K562 (cell line): ENCODE results near the gene HJV. TPM values are rescaled to one million over a fixed set of nuclear protein-coding genes. Genes with fewer than 3 reads are reported as not detected.

ENCODE experiments used
- HDGF ChIP-seq: fragments of 450-650 bp; IDR thresholded peaks from 2 replicates; pipeline ENCODE4 v1.6.1; 2016
- JUND ChIP-seq, 2 experiments: IDR thresholded peaks; 2 replicates in 1 of 2; 3 replicates in 1 of 2; pipeline ENCODE4 v1.6.1; 2011; ENCODE audit warnings: borderline replicate concordance in 2 of 2, low read depth in 2 of 2, low read length in 2 of 2, improper control_type of control experiment in 1 of 2, missing biosample characterization in 1 of 2, missing genetic modification characterization in 1 of 2, missing genetic modification reagents in 1 of 2
- KAT7 ChIP-seq: sonication (generic); formaldehyde crosslinking; IDR thresholded peaks from 2 replicates; pipeline ENCODE4 v1.8.0; 2022; ENCODE audit warnings: missing genetic modification reagents, mild to moderate bottlenecking, borderline replicate concordance
- MYNN ChIP-seq, 2 experiments: sonication (generic); formaldehyde crosslinking in 1 of 2; IDR thresholded peaks; 2 replicates each; pipeline versions ENCODE4 v1.5.0 to v1.6.1; 2016 to 2020; ENCODE audit warnings: antibody characterized with exemption in 1 of 2, missing genetic modification reagents in 1 of 2
- NR1H2 ChIP-seq: sonication (generic); formaldehyde crosslinking; IDR thresholded peaks from 2 replicates; pipeline ENCODE4 v1.4.0; 2020; ENCODE audit warnings: mild to moderate bottlenecking, missing genetic modification reagents
- NUFIP1 ChIP-seq: fragments of 450-650 bp; IDR thresholded peaks from 2 replicates; pipeline ENCODE4 v1.6.1; 2018; ENCODE audit not compliant: partially characterized antibody
- POLR2B ChIP-seq: fragments of 450-650 bp; IDR thresholded peaks from 2 replicates; pipeline ENCODE4 v1.6.1; 2018; ENCODE audit warnings: low read depth; ENCODE audit not compliant: partially characterized antibody
- RBM14 ChIP-seq: fragments of 200-400 bp; formaldehyde crosslinking; IDR thresholded peaks from 2 replicates; pipeline ENCODE4 v1.6.1; 2018; ENCODE audit warnings: low read depth, mild to moderate bottlenecking, low read length, moderate library complexity, borderline replicate concordance; ENCODE audit not compliant: insufficient read depth
- RCOR1 ChIP-seq, 2 experiments: IDR thresholded peaks; 2 replicates each; pipeline ENCODE4 v1.6.1; 2012; ENCODE audit warnings: low read depth in 2 of 2, low read length in 2 of 2, borderline replicate concordance in 1 of 2, improper control_type of control experiment in 1 of 2
- SIRT6 ChIP-seq: IDR thresholded peaks from one replicate; pipeline ENCODE4 v1.6.1; 2012; ENCODE audit warnings: low read depth, mild to moderate bottlenecking, control low read depth, inconsistent platforms, low read length, moderate library complexity
- SP1 ChIP-seq: sonication (generic); formaldehyde crosslinking; IDR thresholded peaks from 2 replicates; pipeline ENCODE4 v1.8.1; 2022; ENCODE audit warnings: mild to moderate bottlenecking, missing genetic modification reagents
- polyA plus RNA-seq, 8 experiments: library from polyadenylated mRNA; depleted of rRNA in 4 of 8; stranded (reverse) in 5 of 8; unstranded in 3 of 8; fragments of >200 nt; fragmentation: Nextera tagmentation in 2 of 8; fragmentation: Illumina TruSeq in 1 of 8; extraction: Ambion mirVana in 2 of 8; extraction: Trizol in 1 of 8; gene quantifications; 2 replicates each; pipeline versions ENCODE4 v1.2.1 to v1.2.3, GENCODE V29; 2011 to 2014; ENCODE audit warnings: inconsistent platforms in 1 of 8, missing spikeins in 1 of 8
- total RNA-seq, 7 experiments: library from RNA; depleted of rRNA in 6 of 7; stranded (reverse); fragments of >200 nt in 6 of 7; fragmentation: Illumina TruSeq in 2 of 7; extraction: Trizol in 2 of 7; gene quantifications; 2 replicates each; pipeline versions ENCODE4 v1.2.1 to v1.2.3, GENCODE V29; 2011 to 2021; ENCODE audit warnings: low replicate concordance in 1 of 7
- TF ChIP-seq, protein P1 (sequence below): fragments of 450-650 bp; IDR thresholded peaks from 2 replicates; pipeline ENCODE4 v1.6.1; 2017; ENCODE audit warnings: mild to moderate bottlenecking, moderate library complexity
- TF ChIP-seq, protein P2 (sequence below): fragments of 450-650 bp; conservative IDR thresholded peaks from 2 replicates; pipeline ENCODE4 v1.6.1; 2016; ENCODE audit warnings: missing genetic modification characterization, low read depth, mild to moderate bottlenecking, missing compliant biosample characterization, moderate library complexity
- TF ChIP-seq, protein P3 (sequence below), 2 experiments: fragments of 250-450 bp in 1 of 2; fragments of 450-650 bp in 1 of 2; sonication (Bioruptor Pico) in 1 of 2; IDR thresholded peaks; 2 replicates each; pipeline versions ENCODE4 v1.6.1 to v1.8.0; 2016 to 2021; ENCODE audit warnings: mild to moderate bottlenecking in 2 of 2, moderate library complexity in 2 of 2, missing compliant biosample characterization in 1 of 2, missing genetic modification characterization in 1 of 2
- TF ChIP-seq, protein P4 (sequence below): fragments of 450-650 bp; formaldehyde crosslinking; IDR thresholded peaks from 2 replicates; pipeline ENCODE4 v1.4.0; 2022; ENCODE audit warnings: mild to moderate bottlenecking, moderate library complexity
- TF ChIP-seq, protein P5 (sequence below): fragments of 450-650 bp; IDR thresholded peaks from 2 replicates; pipeline ENCODE4 v1.7.0; 2016; ENCODE audit warnings: borderline replicate concordance
- TF ChIP-seq, protein P6 (sequence below), 3 experiments: fragments of 200-800 bp in 1 of 3; sonication (Bioruptor generic) in 1 of 3; sonication (generic) in 1 of 3; formaldehyde crosslinking in 1 of 3; IDR thresholded peaks; 2 replicates each; pipeline versions ENCODE4 v1.6.1 to v1.8.0; 2016 to 2022; ENCODE audit warnings: mild to moderate bottlenecking in 2 of 3, missing compliant biosample characterization in 2 of 3, missing genetic modification characterization in 2 of 3, missing genetic modification reagents in 1 of 3

HJV gene
- total and polyA plus RNA-seq, 9 of the 15 experiments (the other 6 are each of a cell fraction or from before 2014, with no cell fraction given): 1.0 to 6.6 (median 2.4) TPM

DNA sequence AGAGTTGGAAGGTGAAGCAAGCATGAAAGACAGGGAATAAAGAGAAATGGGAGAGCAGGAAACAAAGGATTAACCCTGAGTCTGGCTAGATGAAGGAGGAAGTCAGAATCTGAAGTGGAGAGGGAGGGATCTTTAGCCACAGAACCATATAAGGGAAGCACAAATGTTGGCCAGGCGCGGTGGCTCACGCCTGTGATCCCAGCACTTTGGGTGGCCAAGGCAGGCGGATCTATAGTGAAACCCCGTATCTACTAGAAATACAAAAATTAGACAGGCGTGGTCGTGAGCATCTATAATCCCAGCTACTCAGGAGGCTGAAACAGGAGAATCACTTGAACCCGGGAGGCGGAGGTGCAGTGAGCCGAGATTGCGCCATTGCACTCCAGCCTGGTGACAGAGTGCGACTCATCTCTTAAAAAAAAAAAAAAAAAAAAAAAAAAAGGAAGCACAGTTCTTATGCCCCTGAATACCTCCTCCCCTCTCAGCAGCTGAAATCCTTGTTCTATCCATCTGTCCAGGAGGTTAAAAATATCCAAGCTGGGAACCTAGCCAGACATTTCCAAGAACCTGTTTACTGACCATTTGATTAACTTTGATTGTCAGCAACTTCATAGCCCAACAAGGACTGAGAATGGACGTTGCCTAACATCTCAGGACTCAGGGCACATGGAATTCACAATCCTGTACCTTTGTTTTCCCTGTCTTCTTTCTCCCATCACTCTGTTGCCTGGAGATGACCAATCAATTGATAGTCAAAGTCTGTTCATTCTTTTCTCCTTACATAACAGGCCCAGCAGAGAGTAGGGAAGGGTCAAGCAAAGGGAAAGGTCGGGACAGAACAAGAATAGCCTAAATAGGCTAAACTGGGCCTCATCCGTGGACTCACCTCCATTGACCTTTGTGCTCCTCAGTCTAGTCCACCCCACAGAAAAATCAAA lies 35.8 kb downstream of the HJV start (continued):
- TF ChIP-seq RCOR1 (IDR thresholded peaks at IDR 0.05; ENCODE audit: borderline replicate concordance in 1 of 2, low read depth in 2 of 2, low read length in 2 of 2) (0 out of 4 replicates have a peak, but pooled peaks of 1 of the 2 experiments have one; percentile 23), NUFIP1 (no peak), POLR2B (no peak), KAT7 (0 out of 2 replicates have a peak, but pooled peaks have one; percentile 61), NR1H2 (CRISPR knock-in tag) (no peak), RBM14 (no peak), HDGF (peak; percentile 39; the same call in 1 of the 2 replicates), SIRT6 (no peak), JUND (IDR thresholded peaks at IDR 0.05; ENCODE audit: borderline replicate concordance, low read depth, low read length) (peak; percentile 38), JUND (tag; IDR thresholded peaks at IDR 0.05; ENCODE audit: borderline replicate concordance, low read depth, low read length) (0 out of 3 replicates have a peak, but pooled peaks have one; percentile 47), SP1 (CRISPR knock-in tag) (no peak), MYNN (IDR thresholded peaks at IDR 0.05) (no peak), MYNN (CRISPR knock-in tag; IDR thresholded peaks at IDR 0.05) (no peak)
- TF ChIP-seq, protein P1, sequence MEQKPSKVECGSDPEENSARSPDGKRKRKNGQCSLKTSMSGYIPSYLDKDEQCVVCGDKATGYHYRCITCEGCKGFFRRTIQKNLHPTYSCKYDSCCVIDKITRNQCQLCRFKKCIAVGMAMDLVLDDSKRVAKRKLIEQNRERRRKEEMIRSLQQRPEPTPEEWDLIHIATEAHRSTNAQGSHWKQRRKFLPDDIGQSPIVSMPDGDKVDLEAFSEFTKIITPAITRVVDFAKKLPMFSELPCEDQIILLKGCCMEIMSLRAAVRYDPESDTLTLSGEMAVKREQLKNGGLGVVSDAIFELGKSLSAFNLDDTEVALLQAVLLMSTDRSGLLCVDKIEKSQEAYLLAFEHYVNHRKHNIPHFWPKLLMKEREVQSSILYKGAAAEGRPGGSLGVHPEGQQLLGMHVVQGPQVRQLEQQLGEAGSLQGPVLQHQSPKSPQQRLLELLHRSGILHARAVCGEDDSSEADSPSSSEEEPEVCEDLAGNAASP: no peak
- TF ChIP-seq, protein P2, sequence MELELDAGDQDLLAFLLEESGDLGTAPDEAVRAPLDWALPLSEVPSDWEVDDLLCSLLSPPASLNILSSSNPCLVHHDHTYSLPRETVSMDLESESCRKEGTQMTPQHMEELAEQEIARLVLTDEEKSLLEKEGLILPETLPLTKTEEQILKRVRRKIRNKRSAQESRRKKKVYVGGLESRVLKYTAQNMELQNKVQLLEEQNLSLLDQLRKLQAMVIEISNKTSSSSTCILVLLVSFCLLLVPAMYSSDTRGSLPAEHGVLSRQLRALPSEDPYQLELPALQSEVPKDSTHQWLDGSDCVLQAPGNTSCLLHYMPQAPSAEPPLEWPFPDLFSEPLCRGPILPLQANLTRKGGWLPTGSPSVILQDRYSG (tag): no peak
- TF ChIP-seq, protein P3, sequence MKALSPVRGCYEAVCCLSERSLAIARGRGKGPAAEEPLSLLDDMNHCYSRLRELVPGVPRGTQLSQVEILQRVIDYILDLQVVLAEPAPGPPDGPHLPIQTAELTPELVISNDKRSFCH (CRISPR knock-in tag; IDR thresholded peaks at IDR 0.05): no peak
- TF ChIP-seq, protein P3 (tag; IDR thresholded peaks at IDR 0.05): no peak
- TF ChIP-seq, protein P4, sequence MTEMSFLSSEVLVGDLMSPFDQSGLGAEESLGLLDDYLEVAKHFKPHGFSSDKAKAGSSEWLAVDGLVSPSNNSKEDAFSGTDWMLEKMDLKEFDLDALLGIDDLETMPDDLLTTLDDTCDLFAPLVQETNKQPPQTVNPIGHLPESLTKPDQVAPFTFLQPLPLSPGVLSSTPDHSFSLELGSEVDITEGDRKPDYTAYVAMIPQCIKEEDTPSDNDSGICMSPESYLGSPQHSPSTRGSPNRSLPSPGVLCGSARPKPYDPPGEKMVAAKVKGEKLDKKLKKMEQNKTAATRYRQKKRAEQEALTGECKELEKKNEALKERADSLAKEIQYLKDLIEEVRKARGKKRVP (CRISPR knock-in tag): no peak
- TF ChIP-seq, protein P5, sequence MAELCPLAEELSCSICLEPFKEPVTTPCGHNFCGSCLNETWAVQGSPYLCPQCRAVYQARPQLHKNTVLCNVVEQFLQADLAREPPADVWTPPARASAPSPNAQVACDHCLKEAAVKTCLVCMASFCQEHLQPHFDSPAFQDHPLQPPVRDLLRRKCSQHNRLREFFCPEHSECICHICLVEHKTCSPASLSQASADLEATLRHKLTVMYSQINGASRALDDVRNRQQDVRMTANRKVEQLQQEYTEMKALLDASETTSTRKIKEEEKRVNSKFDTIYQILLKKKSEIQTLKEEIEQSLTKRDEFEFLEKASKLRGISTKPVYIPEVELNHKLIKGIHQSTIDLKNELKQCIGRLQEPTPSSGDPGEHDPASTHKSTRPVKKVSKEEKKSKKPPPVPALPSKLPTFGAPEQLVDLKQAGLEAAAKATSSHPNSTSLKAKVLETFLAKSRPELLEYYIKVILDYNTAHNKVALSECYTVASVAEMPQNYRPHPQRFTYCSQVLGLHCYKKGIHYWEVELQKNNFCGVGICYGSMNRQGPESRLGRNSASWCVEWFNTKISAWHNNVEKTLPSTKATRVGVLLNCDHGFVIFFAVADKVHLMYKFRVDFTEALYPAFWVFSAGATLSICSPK: no peak
- TF ChIP-seq, protein P6, sequence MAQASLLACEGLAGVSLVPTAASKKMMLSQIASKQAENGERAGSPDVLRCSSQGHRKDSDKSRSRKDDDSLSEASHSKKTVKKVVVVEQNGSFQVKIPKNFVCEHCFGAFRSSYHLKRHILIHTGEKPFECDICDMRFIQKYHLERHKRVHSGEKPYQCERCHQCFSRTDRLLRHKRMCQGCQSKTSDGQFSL (CRISPR knock-in tag; IDR thresholded peaks at IDR 0.05): no peak
- TF ChIP-seq, protein P6 (tag; IDR thresholded peaks at IDR 0.05): no peak
